Fibroblast of villous mesenchyme (primary cell): ENCODE measurements around the gene GJB5. TPM values are rescaled to one million over a fixed set of nuclear protein-coding genes. Genes with fewer than 3 reads are reported as not detected.

Source experiments
- DNase-seq: peaks from one replicate; pipeline ENCODE4 v3.0.0-alpha.2; 2010; ENCODE audit warnings: low read depth
- H3K4me3 ChIP-seq: 2 replicates; pipeline ENCODE4 v1.5.1; 2011; ENCODE audit warnings: low read depth, mild to moderate bottlenecking, low read length
- CTCF ChIP-seq: IDR thresholded peaks from 2 replicates; pipeline ENCODE4 v1.5.1; 2012; ENCODE audit warnings: low read depth, mild to moderate bottlenecking, low read length; ENCODE audit not compliant: insufficient read depth
- total RNA-seq: library from RNA; depleted of rRNA; stranded (reverse); fragments of >200 nt; gene quantifications from 2 replicates; pipeline ENCODE4 v1.2.3, GENCODE V29; 2012

Gene GJB5
- total RNA-seq, 1 donor = not detected

- TF ChIP-seq CTCF = no peak
- H3K4me3 ChIP-seq = no peak overlapping the region
- no peak for DNase-seq
Measured at GRCh38 chr1:34780528-34780927, 25.7 kb downstream of the GJB5 start.

GRCh38 chr1:34781071-34781843 is 26.4 kb downstream of the GJB5 start, which contains the start of gene GJB3:
Gene GJB3 (plus strand): TSS chr1:34781214. CDS start chr1:34784763, 3,549 bp downstream.
- no peak for DNase-seq
- no peak for TF ChIP-seq CTCF
- no peak within 1 kb of the TSS for H3K4me3 ChIP-seq

GRCh38 chr1:34781844-34782391 is 27.1 kb downstream of the GJB5 start:
- no peak for DNase-seq
- H3K4me3 ChIP-seq = no peak overlapping the region
- TF ChIP-seq CTCF = no peak

- no peak for DNase-seq
- no peak for TF ChIP-seq CTCF
- no peak overlapping the region for H3K4me3 ChIP-seq
Measured at GRCh38 chr1:34784751-34785221, 29.9 kb downstream of the GJB5 start.

- DNase-seq = no peak
- no peak for TF ChIP-seq CTCF
- H3K4me3 ChIP-seq = no peak overlapping the region
Measured at GRCh38 chr1:34785231-34785874, 30.5 kb downstream of the GJB5 start.

GRCh38 chr1:34785875-34786470 is 31.1 kb downstream of the GJB5 start:
- TF ChIP-seq CTCF = no peak
- no peak for DNase-seq
- H3K4me3 ChIP-seq = no peak overlapping the region
